Upper lobe of left lung (tissue), 4 donors: ENCODE measurements around the gene DTNB.

Experiments used
- CTCF ChIP-seq, 6 experiments: fragments of 450-650 bp in 4 of 6; fragments of 200-600 bp in 2 of 6; sonication (generic) in 2 of 6; IDR thresholded peaks; one replicate each; pipeline ENCODE4 v1.5.1; 2016 to 2019; ENCODE audit warnings: antibody characterized with exemption in 6 of 6
- EP300 ChIP-seq, 4 donors: sonication (generic); formaldehyde crosslinking; IDR thresholded peaks; one replicate each; pipeline ENCODE4 v1.5.1; 2017; ENCODE audit warnings: antibody characterized with exemption in 4 of 4, control low read depth in 2 of 4
- POLR2A ChIP-seq, 4 donors: fragments of 450-650 bp; IDR thresholded peaks; one replicate each; pipeline ENCODE4 v1.5.1; 2016 to 2017; ENCODE audit warnings: antibody characterized with exemption in 4 of 4, mild to moderate bottlenecking in 2 of 4
- POLR2AphosphoS5 ChIP-seq, 2 donors: sonication (generic); formaldehyde crosslinking; IDR thresholded peaks; one replicate each; pipeline ENCODE4 v1.5.1; 2017; ENCODE audit warnings: antibody characterized with exemption in 2 of 2

- no peak for TF ChIP-seq POLR2A (IDR thresholded peaks at IDR 0.05)
- TF ChIP-seq CTCF (IDR thresholded peaks at IDR 0.05) = no peak
- no peak for TF ChIP-seq POLR2AphosphoS5 (IDR thresholded peaks at IDR 0.05)
- no peak for TF ChIP-seq EP300 (IDR thresholded peaks at IDR 0.05)
These were observed 342.4 kb downstream of the DTNB start for GRCh38 chr2:25330937-25331336.
